Mammary epithelial cell (primary cell): ENCODE measurements around the gene RXFP3.
"Not testable (repeated sequence)": the region's sequence is repeated elsewhere in the genome, so short reads cannot be mapped to it uniquely, and the experiment has no call there.

Experiments used
- CTCF ChIP-seq, 2 donors: IDR thresholded peaks in 1 of 2; conservative IDR thresholded peaks in 1 of 2; 2 replicates each; pipeline ENCODE4 v1.5.1; 2011 to 2012; ENCODE audit warnings: inconsistent platforms in 2 of 2, low read length in 2 of 2, mild to moderate bottlenecking in 2 of 2, control low read depth in 1 of 2, low read depth in 1 of 2; ENCODE audit not compliant: insufficient read depth in 1 of 2; ENCODE audit errors: extremely low read depth in 1 of 2
- EZH2 ChIP-seq: IDR thresholded peaks from 2 replicates; pipeline ENCODE4 v1.6.1; 2012; ENCODE audit warnings: low read length, inconsistent platforms, borderline replicate concordance

GRCh38 chr5:33906248-33906647, 29.9 kb upstream of the RXFP3 start:
- TF ChIP-seq CTCF (conservative IDR thresholded peaks at IDR 0.05 in 1 of 2, IDR thresholded peaks at IDR 0.05 in 1 of 2; ENCODE audit: extremely low read depth in 1 of 2, insufficient read depth in 1 of 2, low read depth in 1 of 2, low read length in 2 of 2); EZH2: not testable (repeated sequence)
